HCT116 (cell line): Measurements from ENCODE around the gene TYW3. TPM values are rescaled to one million over a fixed set of nuclear protein-coding genes. Genes with fewer than 3 reads are reported as not detected.
"Not testable (repeated sequence)": the region's sequence is repeated elsewhere in the genome, so short reads cannot be mapped to it uniquely, and the experiment has no call there.

Experiments used
- ATAC-seq: fragments of 200-7000 bp; cut with Tn5 transposase; 2 replicates; pipeline ENCODE4 v1.9.1; 2020; ENCODE audit warnings: mild to moderate bottlenecking, moderate library complexity
- BruUV-seq: library from RNA; stranded (reverse); fragments of 400-500 nt; replicated peaks from 2 replicates; lab custom pipeline; 2021; lab: Mats Ljungman, UMichigan
- CTCF ChIA-PET: fragments of 300-600 bp; sonication (Branson Sonifier 250); formaldehyde crosslinking; loops from one replicate; lab custom pipeline; 2021; ENCODE audit warnings: antibody characterized with exemption; lab: Charles Lee
- POLR2A ChIA-PET: fragments of 300-600, 350-600 bp; sonication (Branson Sonifier 250); formaldehyde crosslinking; loops from one replicate; lab custom pipeline; 2021; ENCODE audit warnings: antibody characterized with exemption; lab: Charles Lee
- RAD21 ChIA-PET, 2 experiments: fragments of 300-600 bp; sonication (Branson Sonifier 250); formaldehyde crosslinking; loops; one replicate each; lab custom pipeline; 2023; ENCODE audit warnings: low total read pairs in 2 of 2; ENCODE audit not compliant: uncharacterized antibody in 2 of 2, unreplicated experiment in 2 of 2, low non-redundant PET in 1 of 2; lab: Charles Lee
- DNase-seq: peaks from one replicate; pipeline ENCODE4 v3.0.0-alpha.2; 2010; ENCODE audit warnings: low read depth, low spot score
- H2AFZ ChIP-seq: fragments of 200-600 bp; shearing (Covaris generic), sonication (generic); 2 replicates; pipeline ENCODE4 v1.6.1; 2017; ENCODE audit warnings: low read depth, mixed run types, mixed read lengths, antibody characterized with exemption, low read length; ENCODE audit not compliant: poor library complexity, severe bottlenecking
- H3K27ac ChIP-seq: 2 replicates; pipeline ENCODE4 v1.5.1; 2012; ENCODE audit warnings: low read depth, low read length
- H3K27me3 ChIP-seq: fragments of 200-600 bp; sonication (generic); 2 replicates; pipeline ENCODE4 v1.6.1; 2016; ENCODE audit warnings: mixed run types, low read length, mixed read lengths; ENCODE audit not compliant: insufficient read depth
- H3K36me3 ChIP-seq, 2 experiments: fragments of 200-500 bp in 1 of 2; fragments of 200-600 bp in 1 of 2; sonication (Bioruptor generic) in 1 of 2; sonication (generic) in 1 of 2; 2 replicates each; pipeline versions ENCODE4 v1.5.1 to v1.6.1; 2014 to 2016; ENCODE audit warnings: low read length in 2 of 2, inconsistent platforms in 1 of 2, mixed read lengths in 1 of 2, mixed run types in 1 of 2; ENCODE audit not compliant: insufficient read depth in 2 of 2, control insufficient read depth in 1 of 2
- H3K4me1 ChIP-seq, 2 experiments: fragments of 200-600 bp in 1 of 2; sonication (generic) in 1 of 2; 2 replicates each; pipeline versions ENCODE4 v1.5.1 to v1.6.1; 2012 to 2017; ENCODE audit warnings: low read length in 2 of 2, inconsistent platforms in 1 of 2, mild to moderate bottlenecking in 1 of 2, mixed read lengths in 1 of 2, mixed run types in 1 of 2, moderate library complexity in 1 of 2; ENCODE audit not compliant: insufficient read depth in 2 of 2, control insufficient read depth in 1 of 2
- H3K4me2 ChIP-seq: fragments of 200-600 bp; sonication (generic); 2 replicates; pipeline ENCODE4 v1.6.1; 2017; ENCODE audit warnings: mixed run types, low read length, mixed read lengths
- H3K4me3 ChIP-seq, 2 experiments: fragments of 200-600 bp in 1 of 2; sonication (generic) in 1 of 2; replicated peaks in 1 of 2; 2 replicates each; pipeline ENCODE4 v1.5.1; 2011 to 2016; ENCODE audit warnings: low read length in 2 of 2, control low read depth in 1 of 2, low read depth in 1 of 2, mild to moderate bottlenecking in 1 of 2, mixed read lengths in 1 of 2, mixed run types in 1 of 2
- H3K79me2 ChIP-seq: fragments of 200-600 bp; sonication (generic); 2 replicates; pipeline ENCODE4 v1.6.1; 2017; ENCODE audit warnings: mild to moderate bottlenecking, mixed run types, low read length, moderate library complexity, mixed read lengths; ENCODE audit not compliant: insufficient read depth
- H3K9ac ChIP-seq: fragments of 200-600 bp; sonication (generic); 2 replicates; pipeline ENCODE4 v1.6.1; 2016; ENCODE audit warnings: low read length, mixed read lengths
- H3K9me2 ChIP-seq: fragments of 200-600 bp; sonication (generic), shearing (Covaris generic); 2 replicates; pipeline ENCODE4 v1.6.1; 2017; ENCODE audit warnings: mixed run types, mild to moderate bottlenecking, moderate library complexity; ENCODE audit not compliant: insufficient read depth
- H3K9me3 ChIP-seq, 2 experiments: fragments of 200-500 bp in 1 of 2; fragments of 200-600 bp in 1 of 2; sonication (Bioruptor generic) in 1 of 2; sonication (generic) in 1 of 2; 2 replicates each; pipeline ENCODE4 v1.6.1; 2014 to 2017; ENCODE audit warnings: low read length in 2 of 2, mixed read lengths in 2 of 2, inconsistent platforms in 1 of 2, low read depth in 1 of 2, mild to moderate bottlenecking in 1 of 2, mixed run types in 1 of 2, moderate library complexity in 1 of 2; ENCODE audit not compliant: control insufficient read depth in 1 of 2, insufficient read depth in 1 of 2
- H4K20me1 ChIP-seq: fragments of 200-600 bp; sonication (generic), shearing (Covaris generic); 2 replicates; pipeline ENCODE4 v1.6.1; 2017; ENCODE audit warnings: mixed run types, mild to moderate bottlenecking, moderate library complexity; ENCODE audit not compliant: insufficient read depth
- CBX3 ChIP-seq: IDR thresholded peaks from 2 replicates; pipeline ENCODE4 v1.6.1; 2012; ENCODE audit warnings: low read depth
- CEBPB ChIP-seq: IDR thresholded peaks from 2 replicates; pipeline ENCODE4 v1.6.1; 2012; ENCODE audit warnings: low read depth
- CTCF ChIP-seq, 3 experiments: fragments of 200-600 bp in 1 of 3; sonication (generic) in 1 of 3; IDR thresholded peaks in 2 of 3; conservative IDR thresholded peaks in 1 of 3; 2 replicates each; pipeline ENCODE4 v1.5.1; 2012 to 2017; ENCODE audit warnings: low read depth in 2 of 3, low read length in 2 of 3, antibody characterized with exemption in 1 of 3, borderline replicate concordance in 1 of 3, control low read depth in 1 of 3, mild to moderate bottlenecking in 1 of 3, mixed read lengths in 1 of 3, mixed run types in 1 of 3, moderate library complexity in 1 of 3; ENCODE audit not compliant: insufficient read depth in 1 of 3
- EZH2 ChIP-seq: fragments of 200-600 bp; sonication (generic); IDR thresholded peaks from 2 replicates; pipeline ENCODE4 v1.6.1; 2017; ENCODE audit warnings: antibody characterized with exemption, mixed run types
- EZH2phosphoT487 ChIP-seq: fragments of 200-600 bp; IDR thresholded peaks from 2 replicates; pipeline ENCODE4 v1.6.1; 2018; ENCODE audit warnings: antibody characterized with exemption, borderline replicate concordance
- FOSL1 ChIP-seq: IDR thresholded peaks from 2 replicates; pipeline ENCODE4 v1.6.1; 2012; ENCODE audit warnings: low read depth
- MAX ChIP-seq: IDR thresholded peaks from 2 replicates; pipeline ENCODE4 v1.6.1; 2012
- REST ChIP-seq: IDR thresholded peaks from 2 replicates; pipeline ENCODE4 v1.6.1; 2012; ENCODE audit warnings: low read depth
- SRF ChIP-seq: IDR thresholded peaks from 2 replicates; pipeline ENCODE4 v1.6.1; 2012; ENCODE audit warnings: low read depth
- TCF7L2 ChIP-seq: IDR thresholded peaks from 2 replicates; pipeline ENCODE4 v1.7.0; 2011; ENCODE audit warnings: borderline replicate concordance, inconsistent platforms; ENCODE audit not compliant: insufficient read depth, insufficient read length; ENCODE audit errors: extremely low read depth
- YY1 ChIP-seq: IDR thresholded peaks from 2 replicates; pipeline ENCODE4 v1.6.1; 2011; ENCODE audit warnings: low read length, low read depth, moderate library complexity, mild to moderate bottlenecking; ENCODE audit not compliant: insufficient replicate concordance; ENCODE audit errors: extremely low read depth
- ZBTB33 ChIP-seq: IDR thresholded peaks from 2 replicates; pipeline ENCODE4 v1.6.1; 2011; ENCODE audit warnings: mild to moderate bottlenecking, low read length, moderate library complexity; ENCODE audit not compliant: insufficient replicate concordance; ENCODE audit errors: extremely low read depth
- intact Hi-C: fragments of 100-400 bp; cut with micrococcal nuclease; formaldehyde crosslinking; loops from 2 replicates; pipeline ENCODE4 v1.10.0; 2022
- total RNA-seq: library from RNA; stranded (reverse); gene quantifications from one replicate; pipeline ENCODE4 v1.2.1, GENCODE V29; 2021; ENCODE audit not compliant: unreplicated experiment

The TYW3 gene
- total RNA-seq, 1 experiment from 2014 or later: 31.8 TPM

GRCh38 chr1:74745247-74745646 is 12.3 kb downstream of the TYW3 start:
- POLR2A ChIA-PET, DNase-seq, BruUV-seq, H3K4me1 ChIP-seq, intact Hi-C loops, RAD21 ChIA-PET, H3K9me2 ChIP-seq, H3K4me2 ChIP-seq, H3K9ac ChIP-seq, H3K9me3 ChIP-seq, H3K4me3 ChIP-seq, H3K27ac ChIP-seq, CTCF ChIA-PET, H3K27me3 ChIP-seq, H4K20me1 ChIP-seq, ATAC-seq, H2AFZ ChIP-seq: not testable (repeated sequence)
- peaks cover 10% of the 10 kb centered on the region; the same call in 1 of the 2 replicates for H3K79me2 ChIP-seq
- peaks cover 4 to 21% of the 10 kb centered on the region in 2 experiments; a peak in 2 of 4 replicates for H3K36me3 ChIP-seq

GRCh38 chr1:74748960-74749359 is 16.0 kb downstream of the TYW3 start:
- intact Hi-C loops: no loop called here
- Histone ChIP-seq H3K9ac (no peak overlapping the region), H3K27me3 (no peaks in the 10 kb centered on the region), H3K79me2 (peaks cover 10% of the 10 kb centered on the region; the same call in 1 of the 2 replicates), H4K20me1 (no peaks in the 10 kb centered on the region), H3K9me2 (no peaks in the 10 kb centered on the region), H3K4me3 (no peak overlapping the region), H3K9me3 (no peaks in the 10 kb centered on the region), H2AFZ (no peak overlapping the region), H3K4me1 (no peaks in the 10 kb centered on the region), H3K4me2 (no peak overlapping the region), H3K27ac (no peak overlapping the region), H3K36me3 (peaks cover 8 to 29% of the 10 kb centered on the region in 2 experiments; a peak in 3 of 4 replicates)
- POLR2A ChIA-PET: no interaction called here
- ATAC-seq: no peak
- DNase-seq: no peak
- no TSS peak for BruUV-seq
- RAD21 ChIA-PET: no interaction called here
- CTCF ChIA-PET: no interaction called here
- TF ChIP-seq CEBPB (no peak), CTCF (IDR thresholded peaks at IDR 0.05 in 2 of 3, conservative IDR thresholded peaks at IDR 0.05 in 1 of 3; ENCODE audit: borderline replicate concordance in 1 of 3, insufficient read depth in 1 of 3, low read depth in 2 of 3, low read length in 2 of 3) (no peak), EZH2 (no peak), SRF (no peak), REST (no peak), CBX3 (no peak), ZBTB33 (no peak), YY1 (no peak), MAX (no peak), TCF7L2 (no peak), EZH2phosphoT487 (no peak), FOSL1 (no peak)
